Muscle of arm (tissue), 12 donors: Measurements from ENCODE around the gene C2CD4D. TPM values are rescaled to one million over a fixed set of nuclear protein-coding genes. Genes with fewer than 3 reads are reported as not detected.

Experiments
- DNase-seq: peaks from one replicate; pipeline ENCODE4 v3.0.0-alpha.2; 2013
- polyA plus RNA-seq, 12 donors: library from polyadenylated mRNA; unstranded; fragments of 120-200 nt; gene quantifications; one replicate each; pipeline ENCODE4 v1.2.1, GENCODE V29; 2013; ENCODE audit not compliant: insufficient read length in 12 of 12

Gene C2CD4D
- polyA plus RNA-seq, 12 donors = 0.09 to 0.62 (median 0.22) TPM; not detected in 5

GRCh38 chr1:151834239-151834638, 5.4 kb downstream of the C2CD4D start:
- DNase-seq = no peak

- DNase-seq = no peak
These were observed 6.3 kb downstream of the C2CD4D start for GRCh38 chr1:151833172-151833900.

- DNase-seq = no peak
These were observed 7.2 kb downstream of the C2CD4D start for GRCh38 chr1:151832318-151832980.

- DNase-seq = no peak
These were observed 8.0 kb downstream of the C2CD4D start, which contains the start of gene RORC for GRCh38 chr1:151831605-151832004. TSS of gene RORC (minus strand) at chr1:151831802. CDS start at chr1:151831764, 38 bp downstream.

GRCh38 chr1:151831256-151831591, 8.4 kb downstream of the C2CD4D start:
- no peak for DNase-seq

GRCh38 chr1:151830055-151830454, 9.6 kb downstream of the C2CD4D start:
- DNase-seq = no peak

- DNase-seq = no peak
These were observed 10.1 kb downstream of the C2CD4D start for GRCh38 chr1:151829352-151830046.

- DNase-seq = no peak
These were observed 10.7 kb downstream of the C2CD4D start for GRCh38 chr1:151828921-151829320.

GRCh38 chr1:151827853-151828252, 11.8 kb downstream of the C2CD4D start:
- no peak for DNase-seq

- DNase-seq = no peak
These were observed 13.6 kb downstream of the C2CD4D start for GRCh38 chr1:151825751-151826660.

- DNase-seq = no peak
These were observed 14.4 kb downstream of the C2CD4D start for GRCh38 chr1:151825204-151825603.

- no peak for DNase-seq
These were observed 16.4 kb downstream of the C2CD4D start for GRCh38 chr1:151823175-151823574.

- DNase-seq = no peak
These were observed 17.2 kb downstream of the C2CD4D start for GRCh38 chr1:151822404-151822803.

GRCh38 chr1:151820940-151821339, 18.7 kb downstream of the C2CD4D start:
- no peak for DNase-seq

GRCh38 chr1:151819976-151820623, 19.5 kb downstream of the C2CD4D start:
- no peak for DNase-seq

- no peak for DNase-seq
These were observed 20.3 kb downstream of the C2CD4D start for GRCh38 chr1:151819227-151819835.

- no peak for DNase-seq
These were observed 22.3 kb downstream of the C2CD4D start for GRCh38 chr1:151817353-151817730.

- DNase-seq = no peak
These were observed 22.9 kb downstream of the C2CD4D start for GRCh38 chr1:151816548-151817352.

GRCh38 chr1:151815716-151816327, 23.8 kb downstream of the C2CD4D start:
- no peak for DNase-seq
